C1 segment of cervical spinal cord (tissue), 14 donors: ENCODE results near the gene ZNF19.

Source experiments
- DNase-seq, 14 donors: peaks; one replicate each; lab custom pipeline; 2025; lab: John Stamatoyannopoulos, UW

ZNF19 gene

GRCh38 chr16:71442051-71442440, 47.1 kb downstream of the ZNF19 start, which contains the start of gene TLE7:
Gene TLE7 (minus strand): TSS chr16:71442054. CDS start chr16:71433324, 8,730 bp downstream.
- DNase-seq: no peak

GRCh38 chr16:71441348-71442050, 47.6 kb downstream of the ZNF19 start:
- DNase-seq: no peak

GRCh38 chr16:71440669-71441347, 48.3 kb downstream of the ZNF19 start:
- no peak for DNase-seq

GRCh38 chr16:71439523-71439922, 49.6 kb downstream of the ZNF19 start:
- DNase-seq: no peak

- no peak for DNase-seq
Observed at GRCh38 chr16:71436473-71436872, 52.7 kb downstream of the ZNF19 start.

- DNase-seq: no peak
Observed at GRCh38 chr16:71432906-71433305, 56.2 kb downstream of the ZNF19 start.

- no peak for DNase-seq
Observed at GRCh38 chr16:71431991-71432390, 57.1 kb downstream of the ZNF19 start.

- no peak for DNase-seq
Observed at GRCh38 chr16:71431176-71431575, 57.9 kb downstream of the ZNF19 start.

- no peak for DNase-seq
Observed at GRCh38 chr16:71430744-71431143, 58.4 kb downstream of the ZNF19 start.

- DNase-seq: no peak
Observed at GRCh38 chr16:71429581-71429980, 59.5 kb downstream of the ZNF19 start.

- DNase-seq: no peak
Observed at GRCh38 chr16:71428883-71429282, 60.2 kb downstream of the ZNF19 start.

GRCh38 chr16:71428385-71428784, 60.7 kb downstream of the ZNF19 start:
- DNase-seq: no peak

GRCh38 chr16:71426880-71427615, 62.1 kb downstream of the ZNF19 start:
- DNase-seq: no peak

GRCh38 chr16:71426069-71426879, 62.9 kb downstream of the ZNF19 start:
- peak in 1 of 14 donors; percentile 16 for DNase-seq

- no peak for DNase-seq
Observed at GRCh38 chr16:71425746-71426068, 63.4 kb downstream of the ZNF19 start.

GRCh38 chr16:71424626-71425025, 64.5 kb downstream of the ZNF19 start:
- no peak for DNase-seq

- no peak for DNase-seq
Observed at GRCh38 chr16:71423865-71424264, 65.3 kb downstream of the ZNF19 start.
